Central memory CD4-positive, alpha-beta T cell (primary cell): ENCODE results near the gene DDX31.

Experiments used
- DNase-seq: peaks from one replicate; pipeline ENCODE4 v3.0.0; 2022

Gene DDX31

GRCh38 chr9:132543960-132544359 lies 125.8 kb downstream of the DDX31 start:
- DNase-seq: no peak

GRCh38 chr9:132543251-132543650 lies 126.5 kb downstream of the DDX31 start:
- DNase-seq: no peak
